Fibroblast of skin of right quadriceps (primary cell): ENCODE measurements around the gene BICDL1.

Experiments
- DNase-seq: peaks from one replicate; pipeline ENCODE4 v3.0.0-alpha.2; 2013

Gene BICDL1

DNA sequence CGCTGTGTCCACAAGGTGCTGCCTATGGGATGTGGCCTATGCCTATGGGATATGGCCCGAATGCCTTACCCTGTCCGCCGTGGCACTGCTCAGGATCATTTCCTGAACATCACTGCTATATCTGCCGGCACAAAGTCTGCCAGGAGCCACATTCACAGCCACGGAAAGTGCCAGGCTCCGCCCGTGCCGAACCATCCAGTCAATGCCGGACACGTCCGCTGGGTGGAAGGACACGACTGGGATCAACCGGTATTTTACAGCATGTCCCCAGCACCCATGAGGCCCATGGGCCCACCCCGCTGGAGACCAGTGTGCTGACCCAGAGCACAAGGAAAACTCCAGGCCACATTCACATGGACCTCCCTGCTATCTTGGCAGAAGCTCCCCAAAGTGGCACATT lies 142.1 kb downstream of the BICDL1 start:
- no peak for DNase-seq

- no peak for DNase-seq
Measured at GRCh38 chr12:120132054-120132836, 143.2 kb downstream of the BICDL1 start.

DNA sequence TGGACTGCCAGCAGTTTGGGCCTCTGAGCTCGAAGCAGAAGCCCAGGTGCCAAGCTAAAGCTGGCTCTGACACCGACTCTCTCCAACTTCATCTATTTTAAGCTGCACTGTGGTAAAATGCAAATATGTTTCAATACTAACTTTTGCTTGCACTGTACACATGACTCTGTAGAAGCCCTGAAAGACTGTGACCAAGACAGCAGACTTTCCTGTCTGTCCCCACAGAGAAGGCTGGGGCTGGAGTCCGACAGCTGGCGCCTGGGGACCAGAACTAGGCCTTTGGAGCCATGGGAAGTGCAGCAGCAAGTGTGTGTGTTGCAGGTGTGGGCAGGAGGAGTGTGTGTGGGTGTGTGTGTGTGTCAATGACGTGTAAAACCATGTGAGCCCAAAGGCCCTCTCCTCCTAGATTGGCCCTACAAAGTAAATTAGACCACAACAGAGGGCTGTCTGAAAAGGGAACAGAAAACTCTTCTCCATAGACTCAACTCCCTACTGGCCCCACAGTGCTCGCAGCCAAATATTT lies 143.9 kb downstream of the BICDL1 start:
- DNase-seq: no peak

DNA sequence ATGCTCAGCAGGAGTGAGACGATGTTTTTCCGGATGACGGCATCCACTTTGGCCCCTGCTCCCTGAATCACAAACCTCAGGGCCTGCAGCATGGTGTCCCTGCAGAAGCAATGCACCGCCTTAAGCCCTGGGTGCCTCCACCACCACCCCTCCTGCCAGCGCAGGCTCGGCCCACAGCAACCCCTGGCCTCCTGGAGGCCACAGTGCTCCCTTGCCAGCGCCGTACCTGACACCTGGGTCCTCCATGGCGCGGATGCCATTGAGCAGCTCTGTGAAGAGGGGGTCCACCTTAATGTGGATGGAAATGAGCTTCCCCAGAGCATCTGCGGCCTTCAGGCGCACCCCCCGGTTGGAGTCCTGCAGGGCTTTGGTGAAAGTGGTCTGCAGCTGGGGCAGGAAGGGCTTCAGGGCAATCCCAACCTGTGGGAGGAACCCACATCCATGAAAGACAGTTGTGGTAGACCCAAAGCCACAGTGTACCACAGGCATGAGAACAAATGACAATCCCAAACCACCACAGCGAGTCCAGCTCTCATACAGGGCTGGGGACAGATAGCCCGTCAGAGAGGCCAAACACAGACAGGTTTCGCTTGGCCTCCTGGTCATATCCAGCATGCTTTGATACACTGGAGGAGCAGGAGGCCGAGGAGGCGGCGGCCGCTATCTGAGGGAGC lies 145.4 kb downstream of the BICDL1 start:
- no peak for DNase-seq

DNA sequence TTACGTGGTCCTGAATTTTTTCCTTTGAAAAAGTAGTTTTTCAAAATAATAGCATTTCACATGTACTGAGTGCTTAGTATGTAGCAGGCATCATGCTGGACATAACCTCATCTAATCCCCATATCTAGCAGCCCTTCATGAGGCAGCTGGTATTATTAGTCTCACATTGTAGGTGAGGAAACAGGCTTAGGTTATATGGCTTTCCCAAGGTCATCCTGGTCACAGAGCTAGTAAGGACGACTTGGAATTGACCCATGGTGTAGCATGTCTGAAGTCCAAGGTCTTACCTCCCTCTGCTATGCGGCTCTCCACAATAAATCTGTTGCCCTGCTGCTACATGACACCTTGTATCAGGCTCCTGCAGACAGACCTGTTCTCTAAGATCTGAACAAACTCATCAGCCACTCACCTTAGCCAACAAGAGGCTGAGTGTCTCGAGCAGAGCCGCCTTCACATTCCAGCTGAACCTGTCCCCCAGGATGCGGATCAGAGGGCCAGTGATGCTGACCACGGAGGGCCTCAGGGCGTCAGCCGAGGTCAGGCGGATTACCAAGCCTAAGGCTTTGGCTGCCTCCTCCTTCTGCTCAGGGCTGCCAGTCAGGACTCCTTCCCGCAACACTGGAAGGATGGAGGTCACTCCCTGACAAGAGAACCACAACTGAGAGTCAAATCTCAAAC lies 147.2 kb downstream of the BICDL1 start:
- DNase-seq: no peak

- DNase-seq: no peak
Measured at GRCh38 chr12:120137833-120138232, 148.8 kb downstream of the BICDL1 start.

DNA sequence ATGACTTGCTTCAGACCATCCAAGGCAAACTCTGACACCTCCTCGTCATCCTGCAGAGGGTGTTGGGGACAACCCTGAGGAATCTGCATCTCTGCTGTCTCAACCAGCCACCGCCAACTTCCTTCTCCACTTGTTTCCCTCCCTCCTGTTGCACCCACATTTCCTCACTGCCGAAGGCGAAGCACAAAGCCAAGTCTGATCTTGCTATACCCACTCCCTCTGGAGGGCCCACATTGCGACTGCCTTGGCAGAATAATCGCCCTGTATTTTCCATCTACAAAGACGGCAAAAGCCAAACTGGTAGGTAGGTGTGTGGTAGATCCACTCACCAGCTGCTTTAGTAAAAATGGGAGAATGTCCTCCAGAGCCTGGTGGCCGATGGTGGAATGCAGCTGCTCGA lies 149.3 kb downstream of the BICDL1 start:
- no peak for DNase-seq

GRCh38 chr12:120139958-120140357 lies 150.9 kb downstream of the BICDL1 start:
- DNase-seq: no peak

- DNase-seq: no peak
Measured at GRCh38 chr12:120140603-120141002, 151.6 kb downstream of the BICDL1 start.

DNA sequence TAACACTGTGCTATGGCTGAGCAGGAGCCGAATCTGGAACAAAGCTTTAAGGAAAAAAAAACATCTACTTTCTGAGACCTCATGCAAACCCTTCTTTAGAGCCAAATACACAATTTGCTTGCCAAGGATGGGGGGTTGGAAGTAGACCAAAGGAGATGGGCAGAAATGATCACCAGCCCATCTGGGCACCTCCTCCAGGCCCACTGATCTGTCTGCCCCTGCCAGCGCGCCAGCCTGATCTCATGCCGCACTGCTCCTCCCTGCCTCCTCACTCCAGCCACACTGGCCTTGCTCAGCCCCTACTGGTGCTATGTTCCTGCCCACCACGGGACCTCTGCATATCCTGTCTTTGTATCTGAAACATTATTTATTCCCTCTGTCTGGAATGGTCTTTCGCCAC lies 152.3 kb downstream of the BICDL1 start:
- no peak for DNase-seq

- DNase-seq: no peak
Measured at GRCh38 chr12:120142231-120142877, 153.3 kb downstream of the BICDL1 start.
